Small intestine (tissue), 7 donors: ENCODE data around the gene TEX13D. TPM values are rescaled to one million over a fixed set of nuclear protein-coding genes. Genes with fewer than 3 reads are reported as not detected.

ENCODE experiments used
- DNase-seq, 2 donors: peaks; one replicate each; pipeline versions ENCODE4 v3.0.0 to v3.0.0-alpha.2; 2013
- FAIRE-seq: peaks from 2 replicates; lab custom pipeline; 2012; peaks lifted over from hg19 to GRCh38; lab: Jason Lieb, UNC
- H3K27ac ChIP-seq, 3 donors: one replicate each; pipeline ENCODE4 v1.5.1; 2013; ENCODE audit warnings: low read length in 2 of 3, mild to moderate bottlenecking in 2 of 3, control low read depth in 1 of 3, inconsistent platforms in 1 of 3, low read depth in 1 of 3, moderate library complexity in 1 of 3
- H3K27me3 ChIP-seq, 3 donors: one replicate each; pipeline ENCODE4 v1.6.1; 2013; ENCODE audit warnings: low read length in 3 of 3, inconsistent platforms in 1 of 3; ENCODE audit not compliant: control insufficient read depth in 3 of 3, insufficient read depth in 3 of 3
- H3K36me3 ChIP-seq, 3 donors: one replicate each; pipeline ENCODE4 v1.6.1; 2013; ENCODE audit warnings: low read length in 3 of 3, inconsistent platforms in 1 of 3, low read depth in 1 of 3, mild to moderate bottlenecking in 1 of 3, moderate library complexity in 1 of 3; ENCODE audit not compliant: control insufficient read depth in 3 of 3, insufficient read depth in 2 of 3
- H3K4me1 ChIP-seq, 3 donors: one replicate each; pipeline ENCODE4 v1.6.1; 2013; ENCODE audit warnings: low read length in 2 of 3, inconsistent platforms in 1 of 3, low read depth in 1 of 3, mild to moderate bottlenecking in 1 of 3, moderate library complexity in 1 of 3; ENCODE audit not compliant: control insufficient read depth in 3 of 3, insufficient read depth in 2 of 3
- H3K4me3 ChIP-seq, 3 donors: one replicate each; pipeline ENCODE4 v1.5.1; 2013; ENCODE audit warnings: low read length in 3 of 3, control low read depth in 1 of 3, inconsistent platforms in 1 of 3, low read depth in 1 of 3, mild to moderate bottlenecking in 1 of 3, moderate library complexity in 1 of 3
- H3K9me3 ChIP-seq, 2 donors: one replicate each; pipeline ENCODE4 v1.6.1; 2013; ENCODE audit warnings: low read depth in 1 of 2, low read length in 1 of 2; ENCODE audit not compliant: control insufficient read depth in 2 of 2, insufficient read depth in 1 of 2
- WGBS, 3 donors: extraction: QIAGEN DNeasy Blood & Tissue Kit; methylation state at CpG; one replicate each; pipeline ENCODE4 v1.1.7; 2013; 5-methylcytosine and 5-hydroxymethylcytosine counted together
- polyA plus RNA-seq, 4 donors: library from polyadenylated mRNA; stranded (reverse) in 3 of 4; unstranded in 1 of 4; fragments of 200-250 nt in 3 of 4; fragments of 120-200 nt in 1 of 4; gene quantifications; one replicate each; pipeline versions ENCODE4 v1.2.1 to v1.2.3, GENCODE V29; 2013
- donor health status: healthy with polysubstance abuse.
- donor health status: control.
- donor health status: control.
- donor health status: Bipolar disorder and iron deficiency.
- donor health status: healthy.

The TEX13D gene
- polyA plus RNA-seq, 4 donors = not detected

GRCh38 chrX:124344246-124344645, 11.8 kb downstream of the TEX13D start:
- Histone ChIP-seq H3K27me3 (no peaks in the 10 kb centered on the region), H3K9me3 (no peaks in the 10 kb centered on the region), H3K36me3 (no peaks in the 10 kb centered on the region), H3K27ac (no peak overlapping the region), H3K4me1 (no peaks in the 10 kb centered on the region), H3K4me3 (no peak overlapping the region)
- DNase-seq (no peak), FAIRE-seq (no peak)
- 60 to 77% (median 71%) methylated on average over 4 of the region's 4 CpGs for WGBS, 3 donors

- no peaks in the 10 kb centered on the region for H3K4me1 ChIP-seq
- no peaks in the 10 kb centered on the region for H3K27me3 ChIP-seq
- FAIRE-seq = no peak
- H3K36me3 ChIP-seq = no peaks in the 10 kb centered on the region
- peak within 1 kb of the TSS in 2 of 3 donors; percentile 12 to 80 for H3K27ac ChIP-seq
- DNase-seq = peak in 1 of 2 donors; percentile 22
- no peaks in the 10 kb centered on the region for H3K9me3 ChIP-seq
- H3K4me3 ChIP-seq = peak within 1 kb of the TSS in 2 of 3 donors; percentile 24 to 28
- 72 to 79% (median 79%) methylated on average over 19 of the region's 19 CpGs for WGBS, 3 donors
Measured at GRCh38 chrX:124346117-124346876, 13.8 kb downstream of the TEX13D start, which contains the start of gene SH2D1A. SH2D1A (plus strand) TSS chrX:124346563; CDS start chrX:124346643, 80 bp downstream.

GRCh38 chrX:124346877-124347241, 14.4 kb downstream of the TEX13D start:
- 75 to 77% (median 76%) methylated on average over 8 to 15 of the region's 15 CpGs for WGBS, 3 donors
- Histone ChIP-seq H3K4me3 (peak overlapping the region in 2 of 3 donors; percentile 24 to 28), H3K9me3 (no peaks in the 10 kb centered on the region), H3K27ac (peak overlapping the region in 1 of 3 donors; percentile 80), H3K36me3 (no peaks in the 10 kb centered on the region), H3K4me1 (no peaks in the 10 kb centered on the region), H3K27me3 (no peaks in the 10 kb centered on the region)
- no peak for DNase-seq
- FAIRE-seq = no peak

- FAIRE-seq = no peak
- DNase-seq = no peak
- Histone ChIP-seq H3K27ac (no peak overlapping the region), H3K27me3 (no peaks in the 10 kb centered on the region), H3K4me1 (no peaks in the 10 kb centered on the region), H3K36me3 (no peaks in the 10 kb centered on the region), H3K4me3 (no peak overlapping the region), H3K9me3 (no peaks in the 10 kb centered on the region)
- 16 to 36% (median 26%) methylated on average over 5 of the region's 5 CpGs for WGBS, 3 donors
Measured at GRCh38 chrX:124347242-124347641, 14.8 kb downstream of the TEX13D start.

GRCh38 chrX:124348182-124348581, 15.7 kb downstream of the TEX13D start:
- Histone ChIP-seq H3K27me3 (no peaks in the 10 kb centered on the region), H3K4me3 (peak overlapping the region in 2 of 3 donors; percentile 3 to 5), H3K36me3 (no peaks in the 10 kb centered on the region), H3K27ac (peak overlapping the region in 1 of 3 donors; percentile 27), H3K4me1 (no peaks in the 10 kb centered on the region), H3K9me3 (no peaks in the 10 kb centered on the region)
- no peak for DNase-seq
- WGBS, 3 donors = 50 to 63% (median 54%) methylated on average over 4 to 5 of the region's 5 CpGs
- no peak for FAIRE-seq

- WGBS, 3 donors = 80 to 86% (median 85%) methylated on average over 6 of the region's 6 CpGs
- Histone ChIP-seq H3K9me3 (no peaks in the 10 kb centered on the region), H3K4me3 (no peak overlapping the region), H3K4me1 (no peaks in the 10 kb centered on the region), H3K27me3 (no peaks in the 10 kb centered on the region), H3K36me3 (no peaks in the 10 kb centered on the region), H3K27ac (no peak overlapping the region)
- DNase-seq = no peak
- no peak for FAIRE-seq
Measured at GRCh38 chrX:124348885-124349453, 16.5 kb downstream of the TEX13D start.

- FAIRE-seq (no peak), DNase-seq (no peak)
- H3K4me1 ChIP-seq = no peaks in the 10 kb centered on the region
- 38 to 53% (median 49%) methylated on average over 2 of the region's 2 CpGs for WGBS, 3 donors
- H3K36me3 ChIP-seq = no peaks in the 10 kb centered on the region
- no peak overlapping the region for H3K27ac ChIP-seq
- H3K27me3 ChIP-seq = no peaks in the 10 kb centered on the region
- H3K9me3 ChIP-seq = no peaks in the 10 kb centered on the region
- H3K4me3 ChIP-seq = no peak overlapping the region
Measured at GRCh38 chrX:124354648-124355047, 22.2 kb downstream of the TEX13D start.

- WGBS, 3 donors = 27 to 44% (median 36%) methylated on average over 3 of the region's 3 CpGs
Measured at GRCh38 chrX:124358800-124359383, 26.4 kb downstream of the TEX13D start.

More at GRCh38 chrX:124358800-124359383, 26.4 kb downstream of the TEX13D start:
- no peaks in the 10 kb centered on the region for H3K4me1 ChIP-seq
- DNase-seq = no peak
- no peak overlapping the region for H3K27ac ChIP-seq
- H3K9me3 ChIP-seq = no peaks in the 10 kb centered on the region
- FAIRE-seq = no peak
- no peak overlapping the region for H3K4me3 ChIP-seq
- no peaks in the 10 kb centered on the region for H3K27me3 ChIP-seq
- no peaks in the 10 kb centered on the region for H3K36me3 ChIP-seq
